ENCODE results near the gene LENEP.

The LENEP gene

GRCh38 chr1:155013632-155014031 lies 20.2 kb downstream of the LENEP start:
- Histone ChIP-seq H3K9me3 (ENCODE audit: control insufficient read depth, low read length) (no peaks in the 10 kb centered on the region), H3K27ac (ENCODE audit: low read depth, low read length, severe bottlenecking) (no peak overlapping the region), H3K36me3 (ENCODE audit: control insufficient read depth, insufficient read depth, low read length) (peaks cover 31% of the 10 kb centered on the region), H3K4me3 (ENCODE audit: extremely low read depth, insufficient read depth, low read length, poor library complexity, severe bottlenecking) (no peak overlapping the region), H3K4me1 (ENCODE audit: control insufficient read depth, insufficient read depth, low read length, poor library complexity, severe bottlenecking) (peaks cover 13% of the 10 kb centered on the region)
- 83 to 93% methylated on average over 1 to 2 of the region's 8 CpGs for WGBS, 2 experiments (ENCODE audit: insufficient coverage in 2 of 2)

- 93 to 96% methylated on average over 20 of the region's 31 CpGs for WGBS, 2 experiments (ENCODE audit: insufficient coverage in 2 of 2)
- peaks cover 21% of the 10 kb centered on the region for H3K4me1 ChIP-seq (ENCODE audit: control insufficient read depth, insufficient read depth, low read length, poor library complexity, severe bottlenecking)
- H3K9me3 ChIP-seq (ENCODE audit: control insufficient read depth, low read length), result no peaks in the 10 kb centered on the region
- no peak overlapping the region for H3K4me3 ChIP-seq (ENCODE audit: extremely low read depth, insufficient read depth, low read length, poor library complexity, severe bottlenecking)
- H3K27ac ChIP-seq (ENCODE audit: low read depth, low read length, severe bottlenecking), result no peak overlapping the region
- H3K36me3 ChIP-seq (ENCODE audit: control insufficient read depth, insufficient read depth, low read length), result peaks cover 31% of the 10 kb centered on the region
Measured at GRCh38 chr1:155014709-155015508, 21.5 kb downstream of the LENEP start.

- H3K4me1 ChIP-seq (ENCODE audit: control insufficient read depth, insufficient read depth, low read length, poor library complexity, severe bottlenecking), result peaks cover 21% of the 10 kb centered on the region
- H3K4me3 ChIP-seq (ENCODE audit: extremely low read depth, insufficient read depth, low read length, poor library complexity, severe bottlenecking), result no peak overlapping the region
- H3K36me3 ChIP-seq (ENCODE audit: control insufficient read depth, insufficient read depth, low read length), result peaks cover 31% of the 10 kb centered on the region
- no peak overlapping the region for H3K27ac ChIP-seq (ENCODE audit: low read depth, low read length, severe bottlenecking)
- 93 to 97% methylated on average over 10 to 16 of the region's 16 CpGs for WGBS, 2 experiments (ENCODE audit: insufficient coverage in 2 of 2)
- no peaks in the 10 kb centered on the region for H3K9me3 ChIP-seq (ENCODE audit: control insufficient read depth, low read length)
Measured at GRCh38 chr1:155015527-155016230, 22.3 kb downstream of the LENEP start.

GRCh38 chr1:155016231-155016831 lies 22.9 kb downstream of the LENEP start:
- Histone ChIP-seq H3K4me1 (ENCODE audit: control insufficient read depth, insufficient read depth, low read length, poor library complexity, severe bottlenecking) (peaks cover 21% of the 10 kb centered on the region), H3K36me3 (ENCODE audit: control insufficient read depth, insufficient read depth, low read length) (peaks cover 31% of the 10 kb centered on the region), H3K4me3 (ENCODE audit: extremely low read depth, insufficient read depth, low read length, poor library complexity, severe bottlenecking) (no peak overlapping the region), H3K27ac (ENCODE audit: low read depth, low read length, severe bottlenecking) (no peak overlapping the region), H3K9me3 (ENCODE audit: control insufficient read depth, low read length) (no peaks in the 10 kb centered on the region)
- WGBS, 2 experiments (ENCODE audit: insufficient coverage in 2 of 2), result 96 to 98% methylated on average over 16 to 25 of the region's 26 CpGs

- Histone ChIP-seq H3K9me3 (ENCODE audit: control insufficient read depth, low read length) (no peaks in the 10 kb centered on the region), H3K4me1 (ENCODE audit: control insufficient read depth, insufficient read depth, low read length, poor library complexity, severe bottlenecking) (peaks cover 18% of the 10 kb centered on the region), H3K27ac (ENCODE audit: low read depth, low read length, severe bottlenecking) (peak overlapping the region; percentile 81), H3K4me3 (ENCODE audit: extremely low read depth, insufficient read depth, low read length, poor library complexity, severe bottlenecking) (peak overlapping the region; percentile 26), H3K36me3 (ENCODE audit: control insufficient read depth, insufficient read depth, low read length) (peaks cover 31% of the 10 kb centered on the region)
- 0 to 3% methylated on average over 15 to 19 of the region's 49 CpGs for WGBS, 2 experiments (ENCODE audit: insufficient coverage in 2 of 2)
Measured at GRCh38 chr1:155017041-155017945, 23.9 kb downstream of the LENEP start.

- Histone ChIP-seq H3K4me1 (ENCODE audit: control insufficient read depth, insufficient read depth, low read length, poor library complexity, severe bottlenecking) (peaks cover 18% of the 10 kb centered on the region), H3K36me3 (ENCODE audit: control insufficient read depth, insufficient read depth, low read length) (peaks cover 31% of the 10 kb centered on the region), H3K27ac (ENCODE audit: low read depth, low read length, severe bottlenecking) (no peak overlapping the region), H3K9me3 (ENCODE audit: control insufficient read depth, low read length) (no peaks in the 10 kb centered on the region), H3K4me3 (ENCODE audit: extremely low read depth, insufficient read depth, low read length, poor library complexity, severe bottlenecking) (no peak overlapping the region)
- 83 to 94% methylated on average over 2 to 3 of the region's 6 CpGs for WGBS, 2 experiments (ENCODE audit: insufficient coverage in 2 of 2)
Measured at GRCh38 chr1:155017946-155018316, 24.5 kb downstream of the LENEP start.

- 84 to 89% methylated on average over 3 to 4 of the region's 8 CpGs for WGBS, 2 experiments (ENCODE audit: insufficient coverage in 2 of 2)
- Histone ChIP-seq H3K4me3 (ENCODE audit: extremely low read depth, insufficient read depth, low read length, poor library complexity, severe bottlenecking) (no peak overlapping the region), H3K27ac (ENCODE audit: low read depth, low read length, severe bottlenecking) (no peak overlapping the region), H3K36me3 (ENCODE audit: control insufficient read depth, insufficient read depth, low read length) (peaks cover 30% of the 10 kb centered on the region), H3K9me3 (ENCODE audit: control insufficient read depth, low read length) (no peaks in the 10 kb centered on the region), H3K4me1 (ENCODE audit: control insufficient read depth, insufficient read depth, low read length, poor library complexity, severe bottlenecking) (peaks cover 15% of the 10 kb centered on the region)
Measured at GRCh38 chr1:155018617-155019348, 25.4 kb downstream of the LENEP start.

GRCh38 chr1:155019377-155020245 lies 26.2 kb downstream of the LENEP start:
- no peaks in the 10 kb centered on the region for H3K9me3 ChIP-seq (ENCODE audit: control insufficient read depth, low read length)

GRCh38 chr1:155022136-155022926 lies 28.9 kb downstream of the LENEP start:
- H3K27ac ChIP-seq (ENCODE audit: low read depth, low read length, severe bottlenecking), result no peak overlapping the region
- H3K36me3 ChIP-seq (ENCODE audit: control insufficient read depth, insufficient read depth, low read length), result no peaks in the 10 kb centered on the region
- H3K4me3 ChIP-seq (ENCODE audit: extremely low read depth, insufficient read depth, low read length, poor library complexity, severe bottlenecking), result no peak overlapping the region
- no peaks in the 10 kb centered on the region for H3K9me3 ChIP-seq (ENCODE audit: control insufficient read depth, low read length)
- WGBS, 2 experiments (ENCODE audit: insufficient coverage in 2 of 2), result 85 to 91% methylated on average over 5 to 6 of the region's 8 CpGs
- peaks cover 8% of the 10 kb centered on the region for H3K4me1 ChIP-seq (ENCODE audit: control insufficient read depth, insufficient read depth, low read length, poor library complexity, severe bottlenecking)

More at GRCh38 chr1:155019377-155020245, 26.2 kb downstream of the LENEP start:
- Histone ChIP-seq H3K4me3 (ENCODE audit: extremely low read depth, insufficient read depth, low read length, poor library complexity, severe bottlenecking) (no peak overlapping the region), H3K4me1 (ENCODE audit: control insufficient read depth, insufficient read depth, low read length, poor library complexity, severe bottlenecking) (peaks cover 15% of the 10 kb centered on the region), H3K27ac (ENCODE audit: low read depth, low read length, severe bottlenecking) (no peak overlapping the region), H3K36me3 (ENCODE audit: control insufficient read depth, insufficient read depth, low read length) (peaks cover 23% of the 10 kb centered on the region)
- WGBS, 2 experiments (ENCODE audit: insufficient coverage in 2 of 2), result 85 to 90% methylated on average over 11 of the region's 11 CpGs

Data from mesodermal cell (in vitro differentiated cells).